Hair follicle dermal papilla cell (primary cell): ENCODE data around the gene HDDC3. TPM values are rescaled to one million over a fixed set of nuclear protein-coding genes. Genes with fewer than 3 reads are reported as not detected.

Experiments used
- small RNA-seq: library from RNA; depleted of rRNA; stranded (forward); fragments of <200 nt; gene quantifications from one replicate; pipeline ENCODE3, GENCODE V24; 2012
- total RNA-seq: library from RNA; depleted of rRNA; stranded (reverse); fragments of >200 nt; gene quantifications from 2 replicates; pipeline ENCODE4 v1.2.3, GENCODE V29; 2012

The HDDC3 gene
- total RNA-seq = 11.0 and 14.3 TPM in 2 replicates

GRCh38 chr15:90931828-90932659, at the start of gene HDDC3:
HDDC3 (minus strand) TSS chr15:90932549; CDS start chr15:90932540, 9 bp downstream.

DNA sequence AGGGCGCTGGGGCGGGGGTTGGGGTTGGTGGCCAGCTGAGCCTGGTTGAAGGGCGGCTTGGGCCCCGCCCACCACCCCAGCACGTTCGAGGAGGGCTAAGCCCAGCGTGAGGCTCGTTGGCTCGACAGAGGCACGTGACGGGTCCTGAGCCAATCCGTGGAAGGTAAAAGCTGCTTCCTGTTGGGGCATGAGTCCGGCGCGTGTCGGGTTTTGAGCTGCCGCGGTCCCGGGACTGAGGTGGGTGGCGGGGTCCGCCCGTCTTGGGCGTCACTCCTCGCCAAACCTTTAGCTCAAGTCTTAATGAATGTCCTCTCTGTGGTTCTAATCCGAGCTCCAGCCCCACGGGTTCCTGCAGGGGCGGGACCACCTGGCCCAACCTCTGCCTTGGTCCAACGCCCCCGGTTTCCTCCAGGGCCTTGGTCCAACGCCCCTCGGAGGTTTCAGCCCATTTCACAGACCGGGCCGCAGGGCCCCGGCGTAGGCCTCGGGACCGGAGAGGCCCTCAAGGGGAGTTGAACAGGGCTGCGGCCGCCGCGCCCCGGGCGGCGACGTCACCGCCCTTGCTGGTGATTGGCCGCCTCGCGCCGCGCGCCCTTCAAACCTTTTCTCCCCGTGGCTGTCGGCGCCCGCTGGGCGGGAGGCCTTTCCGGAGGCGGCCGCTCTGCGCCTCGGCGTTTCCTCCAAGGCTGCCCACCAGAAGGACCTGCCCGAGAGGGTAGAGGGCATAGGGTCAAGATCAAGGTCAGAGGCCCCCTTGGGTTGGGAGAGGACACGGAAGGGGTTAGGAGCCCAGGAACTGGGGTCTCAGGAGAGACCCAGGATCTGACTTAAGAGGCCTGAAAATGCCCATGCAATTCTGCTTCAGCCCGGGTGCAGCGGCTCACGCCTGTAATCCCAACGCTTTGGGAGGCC, 22.6 kb upstream of the HDDC3 start, which contains the start of gene RCCD1:
TSS of gene RCCD1 (plus strand) at position 173 of the 912 bp plus-strand sequence. CDS start 1,851 bp downstream, outside the sequence.

GRCh38 chr15:90934949-90935751, 2.8 kb upstream of the HDDC3 start, which contains the start of gene UNC45A:
UNC45A (plus strand) TSS chr15:90935285; CDS start chr15:90935325, 40 bp downstream.

DNA sequence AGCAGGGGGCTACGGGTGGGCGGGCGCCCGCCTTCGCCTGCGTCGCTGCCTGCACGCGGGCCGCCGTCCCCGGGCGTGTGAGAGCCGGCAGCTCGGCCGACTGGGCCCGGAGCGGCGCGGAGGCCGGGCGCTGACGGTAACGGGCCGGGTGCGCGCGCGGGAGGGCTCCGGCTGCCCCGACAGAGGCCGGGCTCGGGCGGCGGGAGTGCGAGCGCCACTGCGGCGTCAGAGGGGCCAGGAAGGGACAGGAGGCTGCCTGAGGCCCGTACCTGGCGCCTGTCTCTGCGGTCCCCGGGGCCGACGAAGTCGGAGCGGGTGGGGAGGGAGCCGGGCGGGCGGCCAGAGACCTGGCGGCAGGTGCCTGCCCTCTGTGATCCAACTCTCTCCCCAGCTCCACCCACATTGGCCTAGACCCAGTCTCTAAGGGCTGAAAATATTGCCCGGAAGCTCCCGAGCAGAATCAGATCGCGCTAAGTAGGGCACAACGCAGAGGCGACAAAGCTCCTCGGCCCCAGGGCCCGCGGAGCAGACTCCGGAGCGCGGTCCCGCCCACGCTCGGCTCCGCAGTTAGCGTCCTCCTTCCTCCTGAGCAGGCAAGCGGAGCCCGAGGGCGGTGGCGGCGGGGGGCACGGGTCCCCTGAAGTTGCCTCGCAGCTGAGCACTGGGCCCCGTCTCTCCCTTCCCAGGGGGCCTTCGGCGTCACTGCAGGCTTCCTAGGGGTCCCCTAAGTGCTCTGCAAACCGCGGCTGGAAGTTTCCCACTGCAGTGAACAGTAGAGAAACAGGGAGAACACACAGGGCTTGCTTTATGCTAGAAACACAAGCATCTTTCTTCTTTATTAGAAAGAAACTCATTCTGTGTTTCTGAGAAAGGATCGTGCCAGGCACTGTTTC, 29.3 kb downstream of the HDDC3 start, which contains the start of gene MAN2A2:
TSS of gene MAN2A2 (plus strand) at position 463 of the 893 bp plus-strand sequence. CDS start 906 bp downstream, outside the sequence.

GRCh38 chr15:90883976-90884718, 48.2 kb downstream of the HDDC3 start, which contains the start of gene FES:
FES (plus strand) TSS chr15:90884504; CDS start chr15:90885046, 542 bp downstream.

Small RNA genes lying within 50 kb of the gene (small RNA-seq; reads per million reads assigned to genes)
- not detected for gene RF00019

Other genes with a start within 250 kb of the HDDC3 start
- 0.49 and 0.61 TPM in 2 replicates for gene BLM, start 215.2 kb downstream of the HDDC3 start, total RNA-seq
- gene FURIN, start 64.0 kb downstream of the HDDC3 start, total RNA-seq = 46.3 and 48.4 TPM in 2 replicates
- gene FES, start 48.0 kb downstream of the HDDC3 start, total RNA-seq = 11.7 and 16.0 TPM in 2 replicates
- gene MAN2A2, start 29.2 kb downstream of the HDDC3 start, total RNA-seq = 12.5 and 23.0 TPM in 2 replicates
- 78.1 and 79.5 TPM in 2 replicates for gene UNC45A, start 2.7 kb upstream of the HDDC3 start, total RNA-seq
- 10.9 and 13.0 TPM in 2 replicates for gene RCCD1, start 22.3 kb upstream of the HDDC3 start, total RNA-seq
- gene PRC1, start 62.0 kb upstream of the HDDC3 start, total RNA-seq = 19.3 and 21.1 TPM in 2 replicates
- gene VPS33B, start 90.0 kb upstream of the HDDC3 start, total RNA-seq = 11.7 and 11.8 TPM in 2 replicates
- gene SV2B, start 167.7 kb upstream of the HDDC3 start, total RNA-seq = not detected in 2 replicates